GM12878 (cell line): ENCODE data around the gene JAG2. TPM values are rescaled to one million over a fixed set of nuclear protein-coding genes. Genes with fewer than 3 reads are reported as not detected.

Source experiments
- ATAC-seq: fragments of 200-7000 bp; cut with Tn5 transposase; 3 replicates; pipeline ENCODE4 v1.9.1; 2020; ENCODE audit warnings: mild to moderate bottlenecking, moderate library complexity
- BruUV-seq: library from RNA; stranded (reverse); fragments of 400-500 nt; replicated peaks from 2 replicates; lab custom pipeline; 2021; lab: Mats Ljungman, UMichigan
- CTCF ChIA-PET: fragments of 300-600 bp; sonication (Branson Sonifier 250); formaldehyde crosslinking; extraction: SDS; loops from one replicate; lab custom pipeline; 2021; ENCODE audit warnings: inconsistent platforms; lab: Yijun Ruan, JAX
- POLR2A ChIA-PET: fragments of 350-600 bp; formaldehyde crosslinking; extraction: SDS; loops from one replicate; lab custom pipeline; 2021; ENCODE audit warnings: inconsistent platforms; lab: Charles Lee
- RAD21 ChIA-PET: fragments of 300-600 bp; sonication (Branson Sonifier 250); formaldehyde crosslinking; loops from one replicate; lab custom pipeline; 2023; ENCODE audit warnings: antibody characterized with exemption; ENCODE audit not compliant: unreplicated experiment; lab: Charles Lee
- SMC1A ChIA-PET: fragments of 300-600 bp; sonication (Branson Sonifier 250); formaldehyde crosslinking; loops from one replicate; lab custom pipeline; 2023; ENCODE audit not compliant: unreplicated experiment, uncharacterized antibody; lab: Charles Lee
- DNase-seq: peaks from one replicate; pipeline ENCODE4 v3.0.0-alpha.2; 2011; ENCODE audit warnings: low read depth, low spot score
- FAIRE-seq: peaks from 3 replicates; lab custom pipeline; 2011; peaks lifted over from hg19 to GRCh38; lab: Jason Lieb, UNC
- H2AFZ ChIP-seq: 2 replicates; pipeline ENCODE4 v1.6.0; 2011; ENCODE audit warnings: low read depth, low read length, control low read depth; ENCODE audit not compliant: control insufficient read depth
- H3K27ac ChIP-seq: 2 replicates; pipeline ENCODE4 v1.5.1; 2011; ENCODE audit warnings: control low read depth; ENCODE audit not compliant: control insufficient read depth, insufficient read depth
- H3K27me3 ChIP-seq, 2 experiments: replicated peaks in 1 of 2; 2 replicates each; pipeline versions ENCODE4 v1.6.0 to v1.6.1; 2011; ENCODE audit warnings: low read length in 1 of 2; ENCODE audit not compliant: control insufficient read depth in 2 of 2, insufficient read depth in 2 of 2
- H3K36me3 ChIP-seq, 2 experiments: 2 replicates each; pipeline ENCODE4 v1.5.1; 2011; ENCODE audit warnings: low read length in 1 of 2; ENCODE audit not compliant: control insufficient read depth in 2 of 2, insufficient read depth in 2 of 2
- H3K4me1 ChIP-seq: 2 replicates; pipeline ENCODE4 v1.6.1; 2011; ENCODE audit warnings: mild to moderate bottlenecking, low read length, moderate library complexity, mixed read lengths; ENCODE audit not compliant: control insufficient read depth, insufficient read depth
- H3K4me2 ChIP-seq: 2 replicates; pipeline ENCODE4 v1.6.0; 2011; ENCODE audit warnings: control low read depth; ENCODE audit not compliant: control insufficient read depth, insufficient read depth
- H3K4me3 ChIP-seq: fragments of 200-600 bp; sonication (generic); 2 replicates; pipeline ENCODE4 v1.5.1; 2016
- H3K79me2 ChIP-seq: 2 replicates; pipeline ENCODE4 v1.6.0; 2011; ENCODE audit warnings: low read length; ENCODE audit not compliant: control insufficient read depth, insufficient read depth
- H3K9ac ChIP-seq: 2 replicates; pipeline ENCODE4 v1.8.0; 2011; ENCODE audit warnings: low read length, control low read depth, mixed read lengths; ENCODE audit not compliant: control insufficient read depth, insufficient read depth
- H3K9me3 ChIP-seq: replicated peaks from 3 replicates; pipeline ENCODE4 v1.5.1; 2011; ENCODE audit warnings: mild to moderate bottlenecking, low read length; ENCODE audit not compliant: control insufficient read depth, insufficient read depth
- H4K20me1 ChIP-seq: 2 replicates; pipeline ENCODE4 v1.6.0; 2011; ENCODE audit not compliant: control insufficient read depth, insufficient read depth
- CHD2 ChIP-seq: IDR thresholded peaks from 2 replicates; pipeline ENCODE4 v1.6.1; 2011; ENCODE audit warnings: low read depth, low read length, improper control_type of control experiment, borderline replicate concordance
- HDGF ChIP-seq: fragments of 450-650 bp; IDR thresholded peaks from 2 replicates; pipeline ENCODE4 v1.6.1; 2016; ENCODE audit warnings: antibody characterized with exemption
- MTA3 ChIP-seq: IDR thresholded peaks from 2 replicates; pipeline ENCODE4 v1.6.1; 2012; ENCODE audit warnings: low read length, inconsistent platforms, borderline replicate concordance
- SREBF1 ChIP-seq: IDR thresholded peaks from 2 replicates; pipeline ENCODE4 v1.6.1; 2012; ENCODE audit warnings: mild to moderate bottlenecking, low read length
- SUZ12 ChIP-seq: fragments of 200-600 bp; sonication (generic); IDR thresholded peaks from one replicate; pipeline ENCODE4 v1.6.1; 2018; ENCODE audit warnings: antibody characterized with exemption, mild to moderate bottlenecking; ENCODE audit not compliant: unreplicated experiment
- YY1 ChIP-seq: IDR thresholded peaks from 2 replicates; pipeline ENCODE4 v1.6.1; 2011; ENCODE audit warnings: low read depth, mild to moderate bottlenecking, low read length
- WGBS: methylation state at CpG from one replicate; pipeline ENCODE4 v1.1.6; 2016; ENCODE audit warnings: low lambda C conversion rate; ENCODE audit not compliant: insufficient replicate concordance, insufficient coverage; ENCODE audit errors: missing lambda C conversion rate; 5-methylcytosine and 5-hydroxymethylcytosine counted together
- in situ Hi-C: fragments of 300-500 bp; cut with MboI; formaldehyde crosslinking; loops from 9 replicates; pipeline ENCODE4 v1.14.3; 2018; ENCODE audit warnings: mixed read lengths
- intact Hi-C: fragments of 100-400 bp; cut with micrococcal nuclease; formaldehyde crosslinking; loops from one replicate; pipeline ENCODE4 v1.14.2; 2022; ENCODE audit not compliant: unreplicated experiment
- polyA plus RNA-seq, 11 experiments: library from polyadenylated mRNA; depleted of rRNA in 4 of 11; unstranded in 6 of 11; stranded (reverse) in 5 of 11; fragments of >200 nt; fragmentation: Nextera tagmentation in 4 of 11; fragmentation: Illumina TruSeq in 1 of 11; extraction: Ambion mirVana in 4 of 11; extraction: Trizol in 1 of 11; gene quantifications; 1 replicate in 1 of 11; 2 replicates in 10 of 11; pipeline versions ENCODE4 v1.2.1 to v1.2.3, GENCODE V29; 2011 to 2016; ENCODE audit warnings: inconsistent platforms in 2 of 11, missing spikeins in 2 of 11, low read depth in 1 of 11
- total RNA-seq, 4 experiments: library from RNA; depleted of rRNA in 3 of 4; stranded (reverse); fragments of >200 nt in 3 of 4; fragmentation: Illumina TruSeq in 1 of 4; extraction: Trizol in 1 of 4; gene quantifications; 2 replicates each; pipeline versions ENCODE4 v1.2.1 to v1.2.3, GENCODE V29; 2013 to 2021
- TF ChIP-seq, protein P1 (sequence below): fragments of 450-650 bp; IDR thresholded peaks from 2 replicates; pipeline ENCODE4 v1.6.1; 2017; ENCODE audit warnings: mild to moderate bottlenecking

JAG2 gene
- total and polyA plus RNA-seq, 10 of the 15 experiments (the other 5 are each of a cell fraction or from before 2014, with no cell fraction given): 0.04 to 0.14 (median 0.06) TPM; not detected in 5

GRCh38 chr14:105196265-105196960 is 27.8 kb upstream of the JAG2 start:
- Histone ChIP-seq H2AFZ (no peak overlapping the region), H3K9me3 (no peaks in the 10 kb centered on the region), H3K79me2 (no peaks in the 10 kb centered on the region), H3K4me1 (peaks cover 10% of the 10 kb centered on the region), H3K9ac (no peak overlapping the region), H3K27ac (no peak overlapping the region), H4K20me1 (no peaks in the 10 kb centered on the region), H3K4me3 (no peak overlapping the region), H3K36me3 (no peaks in the 10 kb centered on the region), H3K4me2 (no peak overlapping the region), H3K27me3 (peaks cover 5 to 13% of the 10 kb centered on the region in 2 experiments; a peak in 3 of 4 replicates)
- intact Hi-C loops (no loop called here), in situ Hi-C loops (no loop called here)
- POLR2A ChIA-PET: no interaction called here
- FAIRE-seq: no peak
- CTCF ChIA-PET: no interaction called here
- no peak for DNase-seq
- RAD21 ChIA-PET: no interaction called here
- TF ChIP-seq SREBF1 (no peak), SUZ12 (peak; percentile 96)
- 12% methylated on average over 45 of the region's 58 CpGs for WGBS
- ATAC-seq: no peak
- SMC1A ChIA-PET: no interaction called here
- BruUV-seq: no TSS peak

GRCh38 chr14:105195522-105196264 is 27.1 kb upstream of the JAG2 start:
- no TSS peak for BruUV-seq
- CTCF ChIA-PET: interaction anchor here (0.7 to 0.8 kb wide), 2 partner anchors 54 to 105 kb away, joined by 3 read pairs; no protein-coding TSS in a partner anchor
- ATAC-seq: no peak
- Histone ChIP-seq H3K36me3 (no peaks in the 10 kb centered on the region), H3K4me3 (no peak overlapping the region), H3K27ac (no peak overlapping the region), H3K27me3 (peaks cover 5 to 13% of the 10 kb centered on the region in 2 experiments; a peak in 3 of 4 replicates), H3K79me2 (no peaks in the 10 kb centered on the region), H4K20me1 (no peaks in the 10 kb centered on the region), H3K9ac (no peak overlapping the region), H3K4me2 (no peak overlapping the region), H3K4me1 (peaks cover 10% of the 10 kb centered on the region), H2AFZ (no peak overlapping the region), H3K9me3 (no peaks in the 10 kb centered on the region)
- FAIRE-seq: no peak
- 10% methylated on average over 20 of the region's 25 CpGs for WGBS
- DNase-seq: no peak
- RAD21 ChIA-PET: no interaction called here
- in situ Hi-C loops: no loop called here
- POLR2A ChIA-PET: no interaction called here
- SMC1A ChIA-PET: no interaction called here
- TF ChIP-seq YY1 (no peak), MTA3 (no peak), HDGF (no peak), CHD2 (no peak)
- TF ChIP-seq, protein P1, sequence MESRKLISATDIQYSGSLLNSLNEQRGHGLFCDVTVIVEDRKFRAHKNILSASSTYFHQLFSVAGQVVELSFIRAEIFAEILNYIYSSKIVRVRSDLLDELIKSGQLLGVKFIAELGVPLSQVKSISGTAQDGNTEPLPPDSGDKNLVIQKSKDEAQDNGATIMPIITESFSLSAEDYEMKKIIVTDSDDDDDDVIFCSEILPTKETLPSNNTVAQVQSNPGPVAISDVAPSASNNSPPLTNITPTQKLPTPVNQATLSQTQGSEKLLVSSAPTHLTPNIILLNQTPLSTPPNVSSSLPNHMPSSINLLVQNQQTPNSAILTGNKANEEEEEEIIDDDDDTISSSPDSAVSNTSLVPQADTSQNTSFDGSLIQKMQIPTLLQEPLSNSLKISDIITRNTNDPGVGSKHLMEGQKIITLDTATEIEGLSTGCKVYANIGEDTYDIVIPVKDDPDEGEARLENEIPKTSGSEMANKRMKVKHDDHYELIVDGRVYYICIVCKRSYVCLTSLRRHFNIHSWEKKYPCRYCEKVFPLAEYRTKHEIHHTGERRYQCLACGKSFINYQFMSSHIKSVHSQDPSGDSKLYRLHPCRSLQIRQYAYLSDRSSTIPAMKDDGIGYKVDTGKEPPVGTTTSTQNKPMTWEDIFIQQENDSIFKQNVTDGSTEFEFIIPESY: no peak
- intact Hi-C loops: no loop called here
